ENCODE results near the gene TEX22. TPM values are rescaled to one million over a fixed set of nuclear protein-coding genes. Genes with fewer than 3 reads are reported as not detected.

TEX22 gene
- total and polyA plus RNA-seq, 2 donors from 2014 or later: 1.5 to 3.3 TPM

GRCh38 chr14:105380756-105381155, 17.6 kb upstream of the TEX22 start:
- no peak for FAIRE-seq

GRCh38 chr14:105381446-105382342, 16.6 kb upstream of the TEX22 start:
- no peak for TF ChIP-seq CTCF (IDR thresholded peaks at IDR 0.05; ENCODE audit: borderline replicate concordance, extremely low read depth, insufficient read depth)
- Histone ChIP-seq H3K27me3 (ENCODE audit: control insufficient read depth, insufficient read depth, low read length) (no peaks in the 10 kb centered on the region), H3K27ac (ENCODE audit: low read depth in 2 of 2, low read length in 2 of 2) (no peak overlapping the region), H3K4me3 (ENCODE audit: low read length in 3 of 3) (no peak overlapping the region), H3K36me3 (ENCODE audit: control insufficient read depth in 2 of 3, insufficient read depth in 3 of 3, low read length in 3 of 3) (peaks cover 0 to 21% (median 5%) of the 10 kb centered on the region in 3 donors), H3K9ac (ENCODE audit: low read length in 3 of 3) (no peak overlapping the region), H3K4me1 (ENCODE audit: control insufficient read depth in 2 of 3, insufficient read depth in 2 of 3, low read depth in 1 of 3, low read length in 3 of 3) (no peaks in the 10 kb centered on the region), H3K9me3 (ENCODE audit: control insufficient read depth in 2 of 3, insufficient read depth in 1 of 3, low read length in 3 of 3) (no peaks in the 10 kb centered on the region)
- intact Hi-C loops (cut with DNase I): no loop called here
- FAIRE-seq (no peak), DNase-seq (peak in 1 of 5 donors; percentile 61)

More at GRCh38 chr14:105380756-105381155, 17.6 kb upstream of the TEX22 start:
- Histone ChIP-seq H3K27me3 (ENCODE audit: control insufficient read depth, insufficient read depth, low read length) (no peaks in the 10 kb centered on the region), H3K36me3 (ENCODE audit: control insufficient read depth in 2 of 3, insufficient read depth in 3 of 3, low read length in 3 of 3) (peaks cover 0 to 21% (median 5%) of the 10 kb centered on the region in 3 donors), H3K9me3 (ENCODE audit: control insufficient read depth in 2 of 3, insufficient read depth in 1 of 3, low read length in 3 of 3) (no peaks in the 10 kb centered on the region), H3K4me3 (ENCODE audit: low read length in 3 of 3) (no peak overlapping the region), H3K4me1 (ENCODE audit: control insufficient read depth in 2 of 3, insufficient read depth in 2 of 3, low read depth in 1 of 3, low read length in 3 of 3) (no peaks in the 10 kb centered on the region), H3K27ac (ENCODE audit: low read depth in 2 of 2, low read length in 2 of 2) (no peak overlapping the region), H3K9ac (ENCODE audit: low read length in 3 of 3) (no peak overlapping the region)
- TF ChIP-seq CTCF (IDR thresholded peaks at IDR 0.05; ENCODE audit: borderline replicate concordance, extremely low read depth, insufficient read depth): no peak
- intact Hi-C loops (cut with DNase I): no loop called here
- peak in 1 of 5 donors; percentile 69 for DNase-seq

GRCh38 chr14:105382343-105383082, 15.8 kb upstream of the TEX22 start:
- intact Hi-C loops (cut with DNase I): no loop called here

More at GRCh38 chr14:105382343-105383082, 15.8 kb upstream of the TEX22 start:
- Histone ChIP-seq H3K9me3 (ENCODE audit: control insufficient read depth in 2 of 3, insufficient read depth in 1 of 3, low read length in 3 of 3) (no peaks in the 10 kb centered on the region), H3K9ac (ENCODE audit: low read length in 3 of 3) (no peak overlapping the region), H3K27me3 (ENCODE audit: control insufficient read depth, insufficient read depth, low read length) (no peaks in the 10 kb centered on the region), H3K27ac (ENCODE audit: low read depth in 2 of 2, low read length in 2 of 2) (no peak overlapping the region), H3K4me3 (ENCODE audit: low read length in 3 of 3) (no peak overlapping the region), H3K36me3 (ENCODE audit: control insufficient read depth in 2 of 3, insufficient read depth in 3 of 3, low read length in 3 of 3) (peaks cover 0 to 21% (median 5%) of the 10 kb centered on the region in 3 donors), H3K4me1 (ENCODE audit: control insufficient read depth in 2 of 3, insufficient read depth in 2 of 3, low read depth in 1 of 3, low read length in 3 of 3) (no peaks in the 10 kb centered on the region)
- TF ChIP-seq CTCF (IDR thresholded peaks at IDR 0.05; ENCODE audit: borderline replicate concordance, extremely low read depth, insufficient read depth): no peak
- no peak for FAIRE-seq
- DNase-seq: peak in 1 of 5 donors; percentile 52
